Neuron (in vitro differentiated cells): Measurements from ENCODE around the gene TGFBR3L.
"Not testable (repeated sequence)": the region's sequence is repeated elsewhere in the genome, so short reads cannot be mapped to it uniquely, and the experiment has no call there.

Source experiments
- H2AFZ ChIP-seq: one replicate; pipeline ENCODE4 v1.6.1; 2013; ENCODE audit warnings: low read depth, mild to moderate bottlenecking, inconsistent platforms, low read length, moderate library complexity
- H3K27me3 ChIP-seq: one replicate; pipeline ENCODE4 v1.6.1; 2013; ENCODE audit warnings: low read length; ENCODE audit not compliant: insufficient read depth
- H3K36me3 ChIP-seq: one replicate; pipeline ENCODE4 v1.6.1; 2013; ENCODE audit warnings: low read length; ENCODE audit not compliant: insufficient read depth
- H3K4me1 ChIP-seq: one replicate; pipeline ENCODE4 v1.6.1; 2013; ENCODE audit warnings: low read length; ENCODE audit not compliant: insufficient read depth
- H3K4me3 ChIP-seq: 2 replicates; pipeline ENCODE4 v1.5.1; 2013; ENCODE audit warnings: mild to moderate bottlenecking, low read length, moderate library complexity
- H3K9me3 ChIP-seq: one replicate; pipeline ENCODE4 v1.6.1; 2013; ENCODE audit warnings: low read length

TGFBR3L gene

GRCh38 chr19:7911508-7912143 lies 3.0 kb upstream of the TGFBR3L start:
- Histone ChIP-seq H3K4me3 (no peak overlapping the region), H2AFZ (no peak overlapping the region), H3K4me1 (peaks cover 6% of the 10 kb centered on the region), H3K36me3 (peaks cover 33% of the 10 kb centered on the region), H3K9me3 (no peaks in the 10 kb centered on the region), H3K27me3 (peaks cover 18% of the 10 kb centered on the region)

GRCh38 chr19:7912144-7912696 lies 2.4 kb upstream of the TGFBR3L start:
- H3K27me3 ChIP-seq = peaks cover 21% of the 10 kb centered on the region
- H3K9me3 ChIP-seq = no peaks in the 10 kb centered on the region
- no peak overlapping the region for H3K4me3 ChIP-seq
- no peak overlapping the region for H2AFZ ChIP-seq
- H3K36me3 ChIP-seq = peaks cover 33% of the 10 kb centered on the region
- peaks cover 11% of the 10 kb centered on the region for H3K4me1 ChIP-seq

GRCh38 chr19:7912697-7913564 lies 1.7 kb upstream of the TGFBR3L start:
- peaks cover 33% of the 10 kb centered on the region for H3K36me3 ChIP-seq
- H3K9me3 ChIP-seq = no peaks in the 10 kb centered on the region
- peaks cover 24% of the 10 kb centered on the region for H3K27me3 ChIP-seq
- no peak overlapping the region for H2AFZ ChIP-seq
- peaks cover 17% of the 10 kb centered on the region for H3K4me1 ChIP-seq
- no peak overlapping the region for H3K4me3 ChIP-seq

GRCh38 chr19:7913652-7914051 lies 978 bp upstream of the TGFBR3L start:
- Histone ChIP-seq H3K4me3 (no peak overlapping the region), H3K27me3 (peaks cover 24% of the 10 kb centered on the region), H3K9me3 (no peaks in the 10 kb centered on the region), H3K4me1 (peaks cover 17% of the 10 kb centered on the region), H2AFZ (no peak overlapping the region), H3K36me3 (peaks cover 33% of the 10 kb centered on the region)

GRCh38 chr19:7914099-7914498 lies 531 bp upstream of the TGFBR3L start:
- peaks cover 32% of the 10 kb centered on the region for H3K36me3 ChIP-seq
- peaks cover 17% of the 10 kb centered on the region for H3K4me1 ChIP-seq
- H2AFZ ChIP-seq = no peak overlapping the region
- H3K27me3 ChIP-seq = peaks cover 24% of the 10 kb centered on the region
- H3K9me3 ChIP-seq = no peaks in the 10 kb centered on the region
- no peak overlapping the region for H3K4me3 ChIP-seq

GRCh38 chr19:7915250-7916102 lies 846 bp downstream of the TGFBR3L start:
- Histone ChIP-seq H3K27me3 (peaks cover 24% of the 10 kb centered on the region), H2AFZ (no peak overlapping the region), H3K4me3 (peak overlapping the region; percentile 31), H3K9me3 (no peaks in the 10 kb centered on the region), H3K4me1 (peaks cover 23% of the 10 kb centered on the region), H3K36me3 (peaks cover 21% of the 10 kb centered on the region)

- H3K36me3 ChIP-seq = peaks cover 14% of the 10 kb centered on the region
- no peak overlapping the region for H2AFZ ChIP-seq
- peaks cover 27% of the 10 kb centered on the region for H3K4me1 ChIP-seq
- peaks cover 24% of the 10 kb centered on the region for H3K27me3 ChIP-seq
- H3K9me3 ChIP-seq = no peaks in the 10 kb centered on the region
- peak overlapping the region; percentile 31 for H3K4me3 ChIP-seq
Observed at GRCh38 chr19:7916103-7916954, 1.7 kb downstream of the TGFBR3L start.

- Histone ChIP-seq H3K27me3 (peaks cover 24% of the 10 kb centered on the region), H3K4me1 (peaks cover 33% of the 10 kb centered on the region), H3K9me3 (no peaks in the 10 kb centered on the region), H3K36me3 (peaks cover 12% of the 10 kb centered on the region), H3K4me3 (peak overlapping the region; percentile 10), H2AFZ (peak overlapping the region; percentile 9)
Observed at GRCh38 chr19:7916955-7917266, 2.3 kb downstream of the TGFBR3L start.

- Histone ChIP-seq H3K36me3 (peaks cover 13% of the 10 kb centered on the region), H3K27me3 (peaks cover 24% of the 10 kb centered on the region), H3K9me3 (no peaks in the 10 kb centered on the region), H3K4me3 (peak overlapping the region; percentile 10), H2AFZ (peak overlapping the region; percentile 9), H3K4me1 (peaks cover 38% of the 10 kb centered on the region)
Observed at GRCh38 chr19:7917267-7918061, 2.8 kb downstream of the TGFBR3L start.

- H3K27me3 ChIP-seq = peaks cover 24% of the 10 kb centered on the region
- not testable (repeated sequence) for H3K9me3 ChIP-seq, H2AFZ ChIP-seq, H3K4me3 ChIP-seq
- peaks cover 38% of the 10 kb centered on the region for H3K4me1 ChIP-seq
- H3K36me3 ChIP-seq = peaks cover 15% of the 10 kb centered on the region
Observed at GRCh38 chr19:7918062-7918614, 3.5 kb downstream of the TGFBR3L start.

GRCh38 chr19:7918615-7919421 lies 4.2 kb downstream of the TGFBR3L start:
- no peak overlapping the region for H2AFZ ChIP-seq
- peaks cover 21% of the 10 kb centered on the region for H3K36me3 ChIP-seq
- no peaks in the 10 kb centered on the region for H3K9me3 ChIP-seq
- peaks cover 24% of the 10 kb centered on the region for H3K27me3 ChIP-seq
- no peak overlapping the region for H3K4me3 ChIP-seq
- H3K4me1 ChIP-seq = peaks cover 38% of the 10 kb centered on the region
